Measurements from ENCODE around the gene TBX4. TPM values are rescaled to one million over a fixed set of nuclear protein-coding genes. Genes with fewer than 3 reads are reported as not detected.
"Not testable (repeated sequence)": the region's sequence is repeated elsewhere in the genome, so short reads cannot be mapped to it uniquely, and the experiment has no call there.

The TBX4 gene
- total RNA-seq, 2 donors from 2014 or later, result not detected

DNA sequence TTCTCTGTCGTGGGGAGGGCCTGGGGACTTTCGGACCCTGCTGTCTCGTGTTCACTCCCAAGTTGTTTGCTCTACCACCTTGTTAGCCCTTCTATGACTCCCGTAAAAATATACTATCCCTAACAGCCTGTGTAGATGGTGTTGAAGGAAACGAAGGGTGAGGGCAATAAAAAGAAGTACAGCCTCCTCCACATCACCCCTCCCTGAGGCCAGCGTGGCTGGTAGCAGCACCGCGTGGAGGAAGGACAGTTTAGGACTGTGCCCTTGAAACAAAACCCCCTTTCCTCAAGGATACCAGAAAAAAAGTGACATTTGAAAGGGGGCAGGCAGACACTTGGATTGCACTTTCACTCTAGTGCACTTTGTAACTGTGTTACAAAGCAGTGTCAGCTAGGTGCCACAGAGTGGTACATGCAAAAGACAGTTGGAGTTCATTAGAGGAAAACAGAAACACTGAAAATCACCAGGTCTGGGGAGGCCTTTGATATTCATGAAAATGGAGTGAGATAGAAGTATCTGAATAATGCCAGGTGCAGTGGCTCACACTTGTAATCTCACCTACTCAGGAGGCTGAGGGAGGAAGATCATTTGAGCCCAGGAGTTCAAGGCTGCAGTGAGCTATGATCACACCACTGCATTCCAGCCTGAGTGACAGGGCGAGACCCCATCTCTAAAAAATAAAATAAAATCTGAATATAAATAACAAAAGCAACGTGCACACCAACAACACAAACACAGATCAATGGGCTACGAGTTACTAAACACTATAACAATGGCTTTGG is 53.8 kb downstream of the TBX4 start:
- Histone ChIP-seq H3K9ac (ENCODE audit: extremely low read depth, low read length, poor library complexity, severe bottlenecking) (no peak overlapping the region), H3K27ac (ENCODE audit: low read depth, low read length) (no peak overlapping the region), H3K4me1 (ENCODE audit: control insufficient read depth, insufficient read depth, low read length) (no peaks in the 10 kb centered on the region), H3K36me3 (ENCODE audit: control insufficient read depth, insufficient read depth, low read length) (no peaks in the 10 kb centered on the region), H3K27me3 (ENCODE audit: control insufficient read depth, insufficient read depth, low read length, poor library complexity, severe bottlenecking) (no peaks in the 10 kb centered on the region), H3K9me3 (ENCODE audit: control insufficient read depth, low read length) (no peaks in the 10 kb centered on the region), H3K4me3 (ENCODE audit: low read length) (no peak overlapping the region)
- Mint-ChIP-seq H3K27ac (no peak overlapping the region), H3K36me3 (ENCODE audit: low read depth) (no peaks in the 10 kb centered on the region), H3K4me1 (no peaks in the 10 kb centered on the region), H3K27me3 (ENCODE audit: insufficient read depth) (no peaks in the 10 kb centered on the region), H3K9me3 (no peaks in the 10 kb centered on the region), H3K4me3 (no peak overlapping the region)
- DNase-seq, result no peak
- 83 to 85% methylated on average over 3 to 11 of the region's 11 CpGs for WGBS, 2 experiments (ENCODE audit: insufficient coverage in 1 of 2, insufficient read length in 1 of 2)
- TF ChIP-seq, protein P1, sequence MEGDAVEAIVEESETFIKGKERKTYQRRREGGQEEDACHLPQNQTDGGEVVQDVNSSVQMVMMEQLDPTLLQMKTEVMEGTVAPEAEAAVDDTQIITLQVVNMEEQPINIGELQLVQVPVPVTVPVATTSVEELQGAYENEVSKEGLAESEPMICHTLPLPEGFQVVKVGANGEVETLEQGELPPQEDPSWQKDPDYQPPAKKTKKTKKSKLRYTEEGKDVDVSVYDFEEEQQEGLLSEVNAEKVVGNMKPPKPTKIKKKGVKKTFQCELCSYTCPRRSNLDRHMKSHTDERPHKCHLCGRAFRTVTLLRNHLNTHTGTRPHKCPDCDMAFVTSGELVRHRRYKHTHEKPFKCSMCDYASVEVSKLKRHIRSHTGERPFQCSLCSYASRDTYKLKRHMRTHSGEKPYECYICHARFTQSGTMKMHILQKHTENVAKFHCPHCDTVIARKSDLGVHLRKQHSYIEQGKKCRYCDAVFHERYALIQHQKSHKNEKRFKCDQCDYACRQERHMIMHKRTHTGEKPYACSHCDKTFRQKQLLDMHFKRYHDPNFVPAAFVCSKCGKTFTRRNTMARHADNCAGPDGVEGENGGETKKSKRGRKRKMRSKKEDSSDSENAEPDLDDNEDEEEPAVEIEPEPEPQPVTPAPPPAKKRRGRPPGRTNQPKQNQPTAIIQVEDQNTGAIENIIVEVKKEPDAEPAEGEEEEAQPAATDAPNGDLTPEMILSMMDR (conservative IDR thresholded peaks at IDR 0.05), result no peak

DNA sequence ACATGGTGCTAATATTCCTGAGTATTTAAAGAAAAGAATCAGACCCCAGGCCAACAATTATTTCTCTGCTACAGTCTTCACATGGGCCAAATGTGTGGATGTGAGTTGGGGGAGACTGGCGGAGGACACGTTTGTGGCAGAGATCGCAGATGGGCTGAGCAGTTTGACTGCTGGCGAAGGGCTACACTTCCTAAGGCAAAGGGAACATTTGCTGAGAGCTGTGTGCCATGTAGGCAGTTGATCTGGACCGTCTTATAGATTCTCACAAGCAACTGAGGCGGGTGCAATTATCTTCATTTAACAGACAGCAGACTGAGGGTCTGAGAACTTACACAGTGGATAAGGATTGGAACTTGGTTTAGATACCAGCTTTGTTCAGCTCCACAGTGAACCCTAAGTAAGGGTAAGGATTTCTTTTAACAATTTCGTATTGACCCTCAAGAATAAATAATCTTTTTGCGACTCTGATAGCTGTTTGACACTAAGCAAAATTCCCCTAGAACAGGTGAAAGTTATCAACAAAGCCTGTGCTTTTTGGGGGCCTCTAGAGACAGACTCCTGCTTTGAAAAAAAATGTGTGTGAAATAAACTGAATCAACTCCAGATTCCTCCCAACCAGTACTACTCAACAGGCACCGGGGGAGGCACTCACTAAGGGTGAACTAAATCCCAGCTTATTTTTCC is 55.3 kb downstream of the TBX4 start:
- Histone ChIP-seq H3K27me3 (ENCODE audit: control insufficient read depth, insufficient read depth, low read length, poor library complexity, severe bottlenecking) (no peaks in the 10 kb centered on the region), H3K36me3 (ENCODE audit: control insufficient read depth, insufficient read depth, low read length) (no peaks in the 10 kb centered on the region), H3K9ac (ENCODE audit: extremely low read depth, low read length, poor library complexity, severe bottlenecking) (no peak overlapping the region), H3K9me3 (ENCODE audit: control insufficient read depth, low read length) (no peaks in the 10 kb centered on the region), H3K4me1 (ENCODE audit: control insufficient read depth, insufficient read depth, low read length) (no peaks in the 10 kb centered on the region), H3K27ac (ENCODE audit: low read depth, low read length) (no peak overlapping the region), H3K4me3 (ENCODE audit: low read length) (no peak overlapping the region)
- Mint-ChIP-seq H3K9me3 (no peaks in the 10 kb centered on the region), H3K4me3 (no peak overlapping the region), H3K27ac (no peak overlapping the region), H3K4me1 (peaks cover 5% of the 10 kb centered on the region), H3K36me3 (ENCODE audit: low read depth) (no peaks in the 10 kb centered on the region), H3K27me3 (ENCODE audit: insufficient read depth) (no peaks in the 10 kb centered on the region)
- no peak for DNase-seq
- 83 to 89% methylated on average over 7 to 8 of the region's 9 CpGs for WGBS, 2 experiments (ENCODE audit: insufficient coverage in 1 of 2, insufficient read length in 1 of 2)
- TF ChIP-seq, protein P1 (conservative IDR thresholded peaks at IDR 0.05), result no peak

DNA sequence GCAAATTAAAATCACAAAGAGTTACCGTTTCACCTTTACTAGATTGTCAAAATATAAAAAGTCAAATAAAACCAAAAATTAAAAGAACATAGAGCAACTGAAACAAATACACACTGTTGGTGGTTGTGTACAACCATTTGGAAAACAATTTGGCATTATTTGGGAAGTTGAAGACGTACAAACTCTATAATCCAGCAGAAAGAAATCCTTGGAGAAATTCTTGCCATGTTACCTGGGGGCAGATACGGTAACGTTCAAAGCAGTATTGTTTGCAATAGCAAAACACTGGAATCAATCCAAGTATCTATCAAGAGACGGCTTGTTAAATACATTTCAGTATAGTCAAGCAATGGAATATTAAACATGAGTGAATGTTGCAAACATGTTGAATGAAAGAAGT is 56.7 kb downstream of the TBX4 start:
- 97 to 100% methylated on average over 5 of the region's 5 CpGs for WGBS, 2 experiments (ENCODE audit: insufficient coverage in 1 of 2, insufficient read length in 1 of 2)
- TF ChIP-seq, protein P1 (conservative IDR thresholded peaks at IDR 0.05), result no peak

DNA sequence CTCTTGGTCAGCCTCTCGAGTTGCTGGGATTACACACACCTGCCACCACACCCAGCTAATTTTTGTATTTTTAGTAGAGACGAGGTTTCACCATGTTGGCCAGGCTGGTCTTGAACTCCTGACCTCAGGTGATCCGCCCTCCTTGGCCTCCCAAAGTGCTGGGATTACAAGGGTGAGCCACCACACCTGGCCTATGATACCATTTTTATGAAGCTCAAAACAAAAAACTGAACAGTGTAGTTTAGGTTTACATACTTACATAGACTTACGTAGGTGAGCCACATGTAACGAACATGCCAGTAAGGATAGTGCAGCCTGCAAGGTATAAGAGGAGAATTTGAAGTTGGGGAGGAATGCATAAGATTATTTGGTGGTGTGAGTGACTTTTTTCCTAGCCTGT is 57.2 kb downstream of the TBX4 start:
- not testable (repeated sequence) for H3K27ac Mint-ChIP-seq; H3K27me3 ChIP-seq (ENCODE audit: control insufficient read depth, insufficient read depth, low read length, poor library complexity, severe bottlenecking); H3K4me1 ChIP-seq (ENCODE audit: control insufficient read depth, insufficient read depth, low read length); H3K4me3 ChIP-seq (ENCODE audit: low read length); DNase-seq; H3K27ac ChIP-seq (ENCODE audit: low read depth, low read length); H3K36me3 ChIP-seq (ENCODE audit: control insufficient read depth, insufficient read depth, low read length); H3K9me3 ChIP-seq (ENCODE audit: control insufficient read depth, low read length); H3K36me3 Mint-ChIP-seq (ENCODE audit: low read depth); H3K4me1 Mint-ChIP-seq; H3K9me3 Mint-ChIP-seq; H3K9ac ChIP-seq (ENCODE audit: extremely low read depth, low read length, poor library complexity, severe bottlenecking); H3K4me3 Mint-ChIP-seq; H3K27me3 Mint-ChIP-seq (ENCODE audit: insufficient read depth)
- WGBS, 2 experiments (ENCODE audit: insufficient coverage in 1 of 2, insufficient read length in 1 of 2), result 92 to 93% methylated on average over 4 to 5 of the region's 5 CpGs

More for the DNA sequence above, 56.7 kb downstream of the TBX4 start:
- H3K4me3 ChIP-seq (ENCODE audit: low read length), result no peak overlapping the region
- Mint-ChIP-seq H3K4me3 (no peak overlapping the region), H3K9me3 (no peaks in the 10 kb centered on the region), H3K36me3 (ENCODE audit: low read depth) (no peaks in the 10 kb centered on the region), H3K4me1 (peaks cover 5% of the 10 kb centered on the region), H3K27me3 (ENCODE audit: insufficient read depth) (no peaks in the 10 kb centered on the region), H3K27ac (no peak overlapping the region)
- DNase-seq, result no peak
- H3K4me1 ChIP-seq (ENCODE audit: control insufficient read depth, insufficient read depth, low read length), result no peaks in the 10 kb centered on the region
- H3K27ac ChIP-seq (ENCODE audit: low read depth, low read length), result no peak overlapping the region
- no peaks in the 10 kb centered on the region for H3K9me3 ChIP-seq (ENCODE audit: control insufficient read depth, low read length)
- H3K27me3 ChIP-seq (ENCODE audit: control insufficient read depth, insufficient read depth, low read length, poor library complexity, severe bottlenecking), result no peaks in the 10 kb centered on the region
- H3K9ac ChIP-seq (ENCODE audit: extremely low read depth, low read length, poor library complexity, severe bottlenecking), result no peak overlapping the region
- H3K36me3 ChIP-seq (ENCODE audit: control insufficient read depth, insufficient read depth, low read length), result no peaks in the 10 kb centered on the region

Measured in endodermal cell (in vitro differentiated cells).